Activated naive CD4-positive, alpha-beta T cell (primary cell): ENCODE measurements around the gene CTNND2.

Source experiments
- DNase-seq, 4 experiments: peaks; one replicate each; lab custom pipeline; 2025; lab: John Stamatoyannopoulos, UW

CTNND2 gene

DNA sequence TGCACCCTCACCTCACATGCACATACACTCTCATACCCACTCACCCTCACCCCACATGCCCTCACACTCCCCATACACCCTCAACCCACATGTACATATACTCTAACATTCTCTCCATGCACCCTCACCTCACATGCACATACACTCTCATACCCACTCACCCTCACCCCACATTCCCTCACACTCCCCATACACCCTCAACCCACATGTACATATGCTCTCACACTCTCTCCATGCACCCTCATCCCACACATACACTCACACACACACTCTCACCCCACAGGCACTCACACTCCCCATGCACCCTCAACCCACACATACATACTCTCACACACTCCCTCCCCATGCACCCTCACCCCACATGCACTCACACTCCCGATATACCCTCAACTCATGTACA is 593.0 kb downstream of the CTNND2 start:
- no peak for DNase-seq

DNA sequence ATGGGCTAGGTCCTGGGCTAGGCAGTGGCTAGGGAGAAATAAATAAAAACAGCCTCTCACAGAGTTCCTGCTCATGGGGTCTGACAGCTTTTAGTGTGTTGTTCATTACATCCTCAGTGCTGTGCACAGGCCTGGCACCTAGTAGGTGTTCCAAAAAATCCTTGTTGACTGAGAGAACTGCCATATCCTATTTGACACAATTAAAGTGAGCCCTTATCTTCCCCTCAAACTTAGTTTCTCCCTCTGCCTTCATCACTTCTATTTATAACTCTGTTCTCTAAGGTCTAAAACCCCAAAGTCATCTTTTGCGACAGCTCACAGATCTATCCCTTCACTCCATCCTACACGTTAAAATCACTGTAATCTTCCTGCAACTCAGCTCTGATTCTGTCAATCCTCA is 594.1 kb downstream of the CTNND2 start:
- DNase-seq = no peak

GRCh38 chr5:11306365-11306764 is 597.9 kb downstream of the CTNND2 start:
- DNase-seq = no peak

DNA sequence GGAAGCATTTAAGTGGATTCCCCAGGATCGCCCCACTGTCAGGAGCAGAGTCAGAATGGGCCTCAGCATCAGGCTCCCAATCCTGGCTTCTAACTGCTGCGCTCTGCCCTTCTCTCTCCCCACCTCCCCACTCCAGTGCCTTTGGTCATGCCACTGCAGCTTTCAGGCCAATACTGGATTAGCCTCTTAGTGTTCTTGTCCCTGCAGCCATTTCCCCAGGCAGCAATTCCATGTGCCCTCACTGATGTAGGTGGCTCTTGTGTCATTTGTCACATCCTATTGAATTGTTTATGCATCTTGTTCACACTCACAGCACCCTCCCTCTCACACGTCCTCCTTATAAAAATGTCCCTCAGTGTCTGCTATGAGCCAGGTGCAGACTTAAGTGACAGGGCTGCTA is 599.0 kb downstream of the CTNND2 start:
- DNase-seq = no peak

DNA sequence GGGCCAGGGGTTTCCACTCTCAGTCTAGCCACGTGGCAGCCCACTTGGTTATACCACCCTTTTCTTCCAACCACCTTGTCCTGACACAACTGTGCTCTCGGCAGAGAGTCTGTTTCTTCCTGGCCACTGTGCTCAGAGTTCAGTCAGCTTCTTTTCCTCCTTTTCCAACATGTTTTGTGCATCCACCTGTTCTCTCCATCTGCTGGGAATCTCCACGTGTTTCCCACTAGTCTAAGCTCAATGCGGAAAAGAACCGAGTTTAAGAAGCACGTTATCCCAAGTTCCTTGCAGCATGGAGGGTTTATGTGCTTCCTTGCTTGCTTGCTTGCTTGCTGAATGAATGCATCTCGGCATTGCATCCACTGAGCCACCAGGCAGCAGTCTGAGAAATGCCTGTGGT is 599.6 kb downstream of the CTNND2 start:
- DNase-seq = no peak

- DNase-seq = no peak
Observed at GRCh38 chr5:11302663-11303062, 601.6 kb downstream of the CTNND2 start.

GRCh38 chr5:11301171-11301570 is 603.1 kb downstream of the CTNND2 start:
- DNase-seq = no peak

GRCh38 chr5:11300736-11301135 is 603.5 kb downstream of the CTNND2 start:
- DNase-seq = no peak

DNA sequence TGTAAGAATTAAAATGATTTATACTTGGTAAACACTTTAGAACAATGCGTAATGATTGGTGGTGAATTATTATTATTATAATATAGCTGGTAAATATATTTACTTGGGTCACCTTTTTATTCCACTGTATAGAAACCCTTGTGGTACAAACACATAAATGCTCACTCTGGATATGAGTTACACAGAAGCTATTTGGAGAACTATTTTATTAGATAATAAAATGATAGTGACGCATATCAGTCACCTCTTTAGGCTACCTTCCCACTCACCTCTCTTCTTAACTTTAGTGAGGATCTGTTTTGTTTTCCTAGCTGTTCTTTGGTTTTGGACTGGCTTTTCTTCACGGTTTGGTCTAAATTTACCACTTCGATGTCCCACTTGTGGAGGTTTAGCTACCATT is 605.4 kb downstream of the CTNND2 start:
- DNase-seq = no peak

DNA sequence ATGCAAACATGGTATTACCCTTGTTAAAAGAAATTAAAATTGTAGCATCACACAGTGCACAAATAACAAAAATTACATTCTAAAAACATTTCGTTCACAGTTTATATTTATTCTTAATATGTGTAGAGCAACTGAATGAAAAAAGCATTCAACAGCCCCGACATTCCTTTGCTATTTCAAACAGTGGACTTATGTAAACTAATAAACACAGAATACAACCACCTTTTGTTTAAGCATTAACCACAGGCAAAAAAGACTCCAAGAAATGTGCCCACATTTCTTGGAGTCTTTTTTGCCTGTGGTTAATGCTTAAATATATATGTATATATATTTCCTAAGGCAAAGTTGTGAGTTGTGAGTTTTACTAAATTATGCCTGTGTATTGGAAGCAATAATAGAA is 610.7 kb downstream of the CTNND2 start:
- DNase-seq = no peak

DNA sequence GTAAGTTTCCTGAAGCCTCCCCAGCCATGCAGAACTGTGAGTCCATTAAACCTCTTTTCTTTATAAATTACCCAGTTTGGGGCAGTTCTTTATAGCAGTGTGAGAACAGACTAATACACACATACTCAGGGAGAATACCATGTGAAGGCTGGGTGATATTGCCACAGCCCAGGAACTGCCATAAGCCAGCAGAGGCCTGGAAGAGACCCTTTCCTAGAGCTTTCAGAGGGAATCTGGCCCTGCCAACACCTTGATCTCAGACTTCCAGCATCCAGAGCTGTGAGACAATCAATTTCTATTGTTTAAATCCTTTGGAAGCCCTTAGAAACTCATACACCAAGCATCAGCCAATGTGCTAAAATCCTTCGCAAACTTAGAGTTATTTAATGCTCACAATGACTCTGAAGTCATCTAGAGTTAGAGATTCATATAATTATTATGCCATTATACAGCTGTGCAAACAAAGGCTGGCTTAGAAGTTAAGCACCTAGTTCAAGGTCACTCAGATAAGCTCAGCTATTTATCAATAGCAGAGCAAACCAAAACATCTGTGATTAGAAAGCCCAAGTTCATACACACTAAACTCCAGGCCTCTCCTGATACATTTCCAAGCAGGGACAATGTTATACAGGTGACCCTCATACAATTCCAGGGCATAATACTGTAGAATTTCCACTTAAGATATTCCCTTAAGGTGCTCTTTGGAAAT is 611.4 kb downstream of the CTNND2 start:
- no peak for DNase-seq

- DNase-seq = no peak
Observed at GRCh38 chr5:11289733-11290132, 614.5 kb downstream of the CTNND2 start.

- no peak for DNase-seq
Observed at GRCh38 chr5:11289208-11289607, 615.0 kb downstream of the CTNND2 start.

DNA sequence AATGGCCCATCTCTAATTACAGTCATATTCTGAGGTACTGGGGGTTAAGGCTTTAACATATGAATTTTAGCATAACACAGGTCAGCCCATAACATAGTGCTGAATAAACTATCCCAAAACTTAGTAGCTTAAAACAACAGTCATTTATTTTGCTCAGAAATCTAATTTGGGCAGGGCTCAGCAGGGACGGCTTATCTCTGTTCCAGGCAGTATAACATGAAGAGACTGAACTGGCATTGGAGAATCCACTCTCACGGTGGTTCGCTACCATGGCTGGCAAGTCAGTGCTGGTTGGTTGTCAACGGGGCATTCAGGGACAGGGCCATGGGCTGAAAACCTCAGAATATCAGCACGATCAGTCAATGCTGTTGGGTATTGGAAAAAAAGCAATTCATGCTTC is 622.4 kb downstream of the CTNND2 start:
- no peak for DNase-seq

DNA sequence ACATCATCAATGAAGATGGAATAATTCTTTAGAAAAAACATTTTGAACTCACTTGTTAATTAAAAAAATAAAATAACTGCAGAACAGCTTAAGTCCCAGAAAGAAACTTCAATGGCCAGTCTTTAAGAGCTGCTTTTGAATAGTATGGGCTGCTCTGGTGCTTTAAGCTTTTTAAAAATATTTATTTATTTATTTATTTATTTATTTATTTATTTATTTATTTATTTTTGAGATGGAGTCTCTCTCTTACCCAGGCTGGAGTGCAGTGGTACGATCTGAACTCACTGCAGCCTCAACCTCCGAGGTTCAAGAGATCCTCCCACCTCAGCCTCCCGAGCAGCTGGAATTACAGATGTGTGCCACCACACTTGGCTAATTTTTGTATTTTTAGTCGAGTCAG is 626.9 kb downstream of the CTNND2 start:
- DNase-seq = no peak

DNA sequence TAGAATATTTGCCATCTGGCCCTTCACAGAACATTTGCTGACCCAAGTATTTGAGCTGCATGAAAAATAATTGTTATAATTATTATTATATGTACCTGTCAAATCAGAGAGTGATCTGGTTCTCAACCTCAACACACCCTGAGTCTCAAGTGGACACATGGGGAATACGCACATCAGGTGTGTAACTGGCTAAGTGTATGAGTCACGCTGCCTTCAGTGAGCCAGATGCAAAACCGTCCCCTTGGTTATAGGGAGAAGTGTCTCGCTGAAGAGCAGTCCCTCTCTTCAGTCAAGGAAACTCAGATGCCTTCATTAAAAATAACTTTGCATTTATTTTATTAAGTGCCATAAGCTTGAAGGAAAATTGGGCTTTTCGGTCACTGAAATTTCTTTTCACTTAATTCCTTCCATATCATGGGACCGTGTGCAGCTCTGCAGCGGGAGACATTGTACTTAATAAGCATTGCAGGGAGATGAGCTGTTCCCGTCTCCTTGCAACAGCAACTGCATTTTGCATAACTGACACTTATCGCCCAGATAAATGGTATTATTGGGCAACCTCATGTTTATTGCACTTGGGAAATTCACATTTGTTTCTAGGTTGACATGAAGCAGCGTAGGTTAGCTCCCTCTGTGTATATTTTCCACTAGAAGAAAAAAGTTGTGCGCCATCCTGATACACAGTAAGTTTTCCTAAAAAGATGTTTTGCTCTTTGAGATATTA is 630.9 kb downstream of the CTNND2 start:
- DNase-seq = no peak

GRCh38 chr5:11269515-11269914 is 634.7 kb downstream of the CTNND2 start:
- DNase-seq = no peak

GRCh38 chr5:11268891-11269290 is 635.4 kb downstream of the CTNND2 start:
- no peak for DNase-seq

DNA sequence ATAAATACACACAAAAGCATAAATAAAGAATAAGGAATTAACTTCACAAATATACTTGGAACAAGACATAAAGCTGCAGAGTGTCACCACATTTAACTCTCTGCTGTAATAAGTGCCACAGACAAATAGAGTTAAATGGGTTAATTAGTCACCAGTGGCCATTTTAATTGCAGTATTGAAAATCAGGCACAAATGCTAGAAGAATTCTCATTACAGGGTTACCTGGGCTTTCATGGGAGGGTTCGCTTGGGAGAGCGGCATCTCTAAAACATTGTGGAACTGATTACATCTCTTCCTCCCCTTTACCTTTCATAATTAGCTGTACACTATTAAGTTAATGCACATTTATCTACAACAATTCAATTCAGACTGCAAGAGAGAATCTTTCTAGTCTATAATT is 637.9 kb downstream of the CTNND2 start:
- DNase-seq = no peak

GRCh38 chr5:11261241-11261640 is 643.0 kb downstream of the CTNND2 start:
- no peak for DNase-seq

DNA sequence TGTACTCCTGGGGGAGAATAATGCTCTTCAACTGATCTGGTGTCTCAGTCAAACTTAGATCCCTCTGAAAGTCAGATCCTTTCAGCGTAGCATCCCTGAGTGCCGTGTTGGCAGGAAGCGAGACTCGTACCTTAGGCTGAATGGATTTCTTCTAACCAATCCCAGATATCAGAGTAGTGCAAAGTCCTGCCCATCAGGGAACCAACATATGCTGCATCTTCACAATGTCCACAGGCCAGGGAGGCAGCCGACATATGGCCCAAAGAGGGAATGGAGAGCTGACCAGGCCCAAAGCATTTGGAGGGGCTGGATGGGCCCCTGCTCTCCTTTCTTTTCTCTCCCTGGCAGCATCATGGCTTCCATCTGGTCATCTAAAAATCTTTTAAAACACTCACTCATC is 646.2 kb downstream of the CTNND2 start:
- no peak for DNase-seq

GRCh38 chr5:11252523-11252922 is 651.7 kb downstream of the CTNND2 start:
- no peak for DNase-seq

- no peak for DNase-seq
Observed at GRCh38 chr5:11252075-11252474, 652.2 kb downstream of the CTNND2 start.

DNA sequence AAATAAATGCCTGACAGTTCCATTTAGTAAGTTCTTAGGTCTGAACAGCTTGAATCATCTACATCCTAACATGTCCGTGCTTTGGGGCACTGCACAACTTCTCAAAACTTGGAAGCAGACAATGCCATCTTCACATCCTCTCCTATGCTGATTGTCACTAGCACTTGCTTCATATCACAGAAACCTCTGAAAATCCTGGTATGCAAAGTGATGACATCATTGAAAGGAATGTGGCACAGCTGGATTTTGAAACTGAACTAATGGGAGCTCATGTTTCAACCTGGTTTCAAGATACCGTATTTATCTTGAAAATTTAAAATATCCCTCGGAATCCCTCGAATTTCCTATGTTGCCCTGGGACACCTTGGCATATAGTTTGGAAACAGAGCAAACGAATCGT is 653.0 kb downstream of the CTNND2 start:
- no peak for DNase-seq
